HuH-7.5 (cell line): ENCODE data around the gene NT5DC3.
"Not testable (repeated sequence)": the region's sequence is repeated elsewhere in the genome, so short reads cannot be mapped to it uniquely, and the experiment has no call there.

Experiments used
- DNase-seq: peaks from one replicate; pipeline ENCODE4 v3.0.0; 2011; ENCODE audit warnings: low spot score

NT5DC3 gene

GRCh38 chr12:103855036-103855712 is 14.1 kb upstream of the NT5DC3 start:
- no peak for DNase-seq

- DNase-seq = no peak
Observed at GRCh38 chr12:103854372-103854973, 13.4 kb upstream of the NT5DC3 start.

- no peak for DNase-seq
Observed at GRCh38 chr12:103852498-103852997, 11.5 kb upstream of the NT5DC3 start.

GRCh38 chr12:103851127-103851526 is 10.1 kb upstream of the NT5DC3 start:
- DNase-seq = no peak

- DNase-seq = no peak
Observed at GRCh38 chr12:103850429-103850828, 9.4 kb upstream of the NT5DC3 start.

GRCh38 chr12:103848917-103849491 is 8.0 kb upstream of the NT5DC3 start:
- DNase-seq = no peak

- DNase-seq = no peak
Observed at GRCh38 chr12:103848143-103848542, 7.1 kb upstream of the NT5DC3 start.

- no peak for DNase-seq
Observed at GRCh38 chr12:103846415-103846814, 5.4 kb upstream of the NT5DC3 start.

- no peak for DNase-seq
Observed at GRCh38 chr12:103844305-103844704, 3.3 kb upstream of the NT5DC3 start.

- DNase-seq = peak; percentile 63
Observed at GRCh38 chr12:103841690-103842584, 903 bp upstream of the NT5DC3 start.

- DNase-seq = no peak
Observed at GRCh38 chr12:103840462-103840875, 565 bp downstream of the NT5DC3 start.

- no peak for DNase-seq
Observed at GRCh38 chr12:103839609-103840461, 1.2 kb downstream of the NT5DC3 start.

GRCh38 chr12:103839103-103839502 is 1.9 kb downstream of the NT5DC3 start:
- DNase-seq = no peak

GRCh38 chr12:103838254-103838914 is 2.6 kb downstream of the NT5DC3 start:
- DNase-seq = no peak

- no peak for DNase-seq
Observed at GRCh38 chr12:103836345-103836744, 4.7 kb downstream of the NT5DC3 start.

GRCh38 chr12:103835747-103836335 is 5.2 kb downstream of the NT5DC3 start:
- not testable (repeated sequence) for DNase-seq

GRCh38 chr12:103834942-103835341 is 6.1 kb downstream of the NT5DC3 start:
- no peak for DNase-seq

- DNase-seq = no peak
Observed at GRCh38 chr12:103833891-103834290, 7.1 kb downstream of the NT5DC3 start.

- DNase-seq = no peak
Observed at GRCh38 chr12:103833095-103833775, 7.8 kb downstream of the NT5DC3 start.
